ENCODE results near the gene ROS1. TPM values are rescaled to one million over a fixed set of nuclear protein-coding genes. Genes with fewer than 3 reads are reported as not detected.

Gene ROS1
- total and polyA plus RNA-seq, 5 experiments from 2014 or later, result not detected

GRCh38 chr6:117352466-117353081 is 73.2 kb downstream of the ROS1 start:
- Mint-ChIP-seq H3K4me1 (no peaks in the 10 kb centered on the region), H3K27ac (no peak overlapping the region), H3K36me3 (no peaks in the 10 kb centered on the region), H3K27me3 (peaks cover 0 to 4% (median 3%) of the 10 kb centered on the region in 5 donors), H3K4me3 (no peak overlapping the region), H3K9me3 (no peaks in the 10 kb centered on the region)
- ATAC-seq, result no peak
- POLR2A ChIA-PET, result no interaction called here
- peak in 1 of 10 donors; percentile 4 for DNase-seq

GRCh38 chr6:117351521-117351920 is 74.2 kb downstream of the ROS1 start:
- Mint-ChIP-seq H3K4me3 (no peak overlapping the region), H3K27ac (no peak overlapping the region), H3K4me1 (no peaks in the 10 kb centered on the region), H3K9me3 (no peaks in the 10 kb centered on the region), H3K36me3 (no peaks in the 10 kb centered on the region), H3K27me3 (peaks cover 0 to 4% (median 3%) of the 10 kb centered on the region in 5 donors)
- DNase-seq, result no peak
- POLR2A ChIA-PET, result no interaction called here
- ATAC-seq, result no peak

- Mint-ChIP-seq H3K4me1 (no peaks in the 10 kb centered on the region), H3K9me3 (no peaks in the 10 kb centered on the region), H3K27me3 (peaks cover 5 to 10% (median 7%) of the 10 kb centered on the region in 5 donors), H3K36me3 (no peaks in the 10 kb centered on the region), H3K4me3 (no peak overlapping the region), H3K27ac (no peak overlapping the region)
- peak in 3 of 10 donors; percentile 19 to 29 (median 26) for DNase-seq
- POLR2A ChIA-PET, result no interaction called here
- no peak for ATAC-seq
Observed at GRCh38 chr6:117346142-117346930, 79.4 kb downstream of the ROS1 start.

- Mint-ChIP-seq H3K4me1 (no peaks in the 10 kb centered on the region), H3K9me3 (no peaks in the 10 kb centered on the region), H3K36me3 (no peaks in the 10 kb centered on the region), H3K27me3 (peaks cover 5 to 14% (median 6%) of the 10 kb centered on the region in 5 donors), H3K4me3 (no peak overlapping the region), H3K27ac (no peak overlapping the region)
- no peak for ATAC-seq
- POLR2A ChIA-PET, result no interaction called here
- no peak for DNase-seq
Observed at GRCh38 chr6:117345292-117345610, 80.5 kb downstream of the ROS1 start.

- H3K27ac Mint-ChIP-seq, result no peak overlapping the region
- H3K4me1 Mint-ChIP-seq, result no peaks in the 10 kb centered on the region
- POLR2A ChIA-PET, result no interaction called here
- no peaks in the 10 kb centered on the region for H3K36me3 Mint-ChIP-seq
- no peak overlapping the region for H3K4me3 Mint-ChIP-seq
- H3K27me3 Mint-ChIP-seq, result peaks cover 5 to 15% (median 6%) of the 10 kb centered on the region in 5 donors
- H3K9me3 Mint-ChIP-seq, result no peaks in the 10 kb centered on the region
- no peak for DNase-seq
- ATAC-seq, result no peak
Observed at GRCh38 chr6:117344444-117345291, 81.1 kb downstream of the ROS1 start.

GRCh38 chr6:117338567-117338966 is 87.2 kb downstream of the ROS1 start:
- no peak for ATAC-seq
- no peak overlapping the region for H3K4me3 Mint-ChIP-seq
- DNase-seq, result no peak
- POLR2A ChIA-PET, result no interaction called here
- H3K27me3 Mint-ChIP-seq, result peaks cover 9 to 22% (median 13%) of the 10 kb centered on the region in 5 donors
- H3K27ac Mint-ChIP-seq, result no peak overlapping the region
- peaks cover 0 to 8% (median 0%) of the 10 kb centered on the region in 9 donors for H3K9me3 Mint-ChIP-seq
- H3K4me1 Mint-ChIP-seq, result no peaks in the 10 kb centered on the region
- no peaks in the 10 kb centered on the region for H3K36me3 Mint-ChIP-seq

- Mint-ChIP-seq H3K4me3 (no peak overlapping the region), H3K4me1 (no peaks in the 10 kb centered on the region), H3K27me3 (peaks cover 20 to 48% (median 22%) of the 10 kb centered on the region in 5 donors), H3K9me3 (peaks cover 2 to 32% (median 16%) of the 10 kb centered on the region in 9 donors), H3K36me3 (peaks cover 0 to 5% (median 0%) of the 10 kb centered on the region in 3 donors), H3K27ac (no peak overlapping the region)
- DNase-seq (no peak), ATAC-seq (no peak)
- POLR2A ChIA-PET, result no interaction called here
Observed at GRCh38 chr6:117329926-117330325, 95.8 kb downstream of the ROS1 start.

- POLR2A ChIA-PET, result no interaction called here
Observed at GRCh38 chr6:117328500-117328899, 97.2 kb downstream of the ROS1 start.

GRCh38 chr6:117328005-117328389 is 97.7 kb downstream of the ROS1 start:
- no peak overlapping the region for H3K4me3 Mint-ChIP-seq
- peaks cover 20 to 43% (median 23%) of the 10 kb centered on the region in 5 donors for H3K27me3 Mint-ChIP-seq

More at GRCh38 chr6:117328500-117328899, 97.2 kb downstream of the ROS1 start:
- Mint-ChIP-seq H3K27ac (no peak overlapping the region), H3K4me1 (no peaks in the 10 kb centered on the region), H3K36me3 (peaks cover 0 to 5% (median 0%) of the 10 kb centered on the region in 3 donors), H3K27me3 (peaks cover 20 to 48% (median 23%) of the 10 kb centered on the region in 5 donors), H3K4me3 (no peak overlapping the region), H3K9me3 (peaks cover 2 to 28% (median 15%) of the 10 kb centered on the region in 9 donors)
- DNase-seq, result no peak
- no peak for ATAC-seq

GRCh38 chr6:117327149-117328004 is 98.4 kb downstream of the ROS1 start:
- POLR2A ChIA-PET, result no interaction called here
- peaks cover 18 to 36% (median 22%) of the 10 kb centered on the region in 5 donors for H3K27me3 Mint-ChIP-seq

More at GRCh38 chr6:117328005-117328389, 97.7 kb downstream of the ROS1 start:
- ATAC-seq (no peak), DNase-seq (no peak)
- POLR2A ChIA-PET, result no interaction called here
- H3K27ac Mint-ChIP-seq, result no peak overlapping the region
- H3K4me1 Mint-ChIP-seq, result no peaks in the 10 kb centered on the region
- H3K9me3 Mint-ChIP-seq, result peaks cover 2 to 26% (median 14%) of the 10 kb centered on the region in 9 donors
- peaks cover 0 to 5% (median 0%) of the 10 kb centered on the region in 3 donors for H3K36me3 Mint-ChIP-seq

GRCh38 chr6:117326396-117326795 is 99.3 kb downstream of the ROS1 start:
- DNase-seq, result no peak
- Mint-ChIP-seq H3K27me3 (peaks cover 15 to 27% (median 22%) of the 10 kb centered on the region in 5 donors), H3K36me3 (no peaks in the 10 kb centered on the region), H3K4me1 (no peaks in the 10 kb centered on the region), H3K4me3 (no peak overlapping the region), H3K9me3 (peaks cover 0 to 10% (median 3%) of the 10 kb centered on the region in 9 donors), H3K27ac (no peak overlapping the region)
- POLR2A ChIA-PET, result no interaction called here
- no peak for ATAC-seq

More at GRCh38 chr6:117327149-117328004, 98.4 kb downstream of the ROS1 start:
- no peaks in the 10 kb centered on the region for H3K4me1 Mint-ChIP-seq
- H3K27ac Mint-ChIP-seq, result no peak overlapping the region
- DNase-seq, result no peak
- no peak overlapping the region for H3K4me3 Mint-ChIP-seq
- peaks cover 0 to under 1% (median 0%) of the 10 kb centered on the region in 3 donors for H3K36me3 Mint-ChIP-seq
- no peak for ATAC-seq
- peaks cover 0 to 20% (median 9%) of the 10 kb centered on the region in 9 donors for H3K9me3 Mint-ChIP-seq

GRCh38 chr6:117317261-117317660 is 108.5 kb downstream of the ROS1 start:
- Mint-ChIP-seq H3K9me3 (peaks cover 0 to 2% (median 0%) of the 10 kb centered on the region in 9 donors), H3K4me3 (no peak overlapping the region), H3K4me1 (no peaks in the 10 kb centered on the region), H3K36me3 (no peaks in the 10 kb centered on the region), H3K27me3 (peaks cover 0 to 11% (median 6%) of the 10 kb centered on the region in 5 donors), H3K27ac (no peak overlapping the region)
- ATAC-seq, result no peak
- POLR2A ChIA-PET, result no interaction called here
- DNase-seq, result no peak
